H1 (cell line): ENCODE results near the gene EEPD1. TPM values are rescaled to one million over a fixed set of nuclear protein-coding genes. Genes with fewer than 3 reads are reported as not detected.

Experiments used
- CTCF ChIA-PET: fragments of 300-600 bp; sonication (Branson Sonifier 250); formaldehyde crosslinking; loops from one replicate; lab custom pipeline; 2021; ENCODE audit not compliant: partially characterized antibody; lab: Charles Lee
- POLR2A ChIA-PET: fragments of 300-600 bp; sonication (Branson Sonifier 250); formaldehyde crosslinking; loops from one replicate; lab custom pipeline; 2021; ENCODE audit warnings: inconsistent platforms; ENCODE audit not compliant: partially characterized antibody; lab: Charles Lee
- DNase-seq, 2 experiments: peaks; one replicate each; pipeline versions ENCODE4 v3.0.0 to v3.0.0-alpha.2; 2010 to 2022; ENCODE audit warnings: low spot score in 2 of 2, low read depth in 1 of 2, mixed read lengths in 1 of 2
- FAIRE-seq: peaks from 2 replicates; lab custom pipeline; 2011; peaks lifted over from hg19 to GRCh38; lab: Jason Lieb, UNC
- H2AFZ ChIP-seq: 2 replicates; pipeline ENCODE4 v1.8.1; 2012; ENCODE audit warnings: low read length, inconsistent platforms
- H2AK5ac ChIP-seq: 2 replicates; pipeline ENCODE4 v1.6.1; 2013; ENCODE audit warnings: low read depth, low read length
- H2BK120ac ChIP-seq: replicated peaks from 2 replicates; pipeline ENCODE3; 2013; ENCODE audit warnings: low read depth, low read length, inconsistent platforms
- H2BK12ac ChIP-seq: 2 replicates; pipeline ENCODE4 v1.6.1; 2013; ENCODE audit warnings: low read depth, low read length
- H2BK15ac ChIP-seq: 2 replicates; pipeline ENCODE4 v1.6.1; 2013; ENCODE audit warnings: low read length
- H2BK20ac ChIP-seq: 2 replicates; pipeline ENCODE4 v1.6.1; 2013; ENCODE audit warnings: low read length
- H2BK5ac ChIP-seq: 2 replicates; pipeline ENCODE4 v1.6.1; 2013; ENCODE audit warnings: low read depth, low read length
- H3K14ac ChIP-seq: 2 replicates; pipeline ENCODE4 v1.6.1; 2013; ENCODE audit warnings: inconsistent platforms; ENCODE audit not compliant: insufficient read length
- H3K18ac ChIP-seq: 2 replicates; pipeline ENCODE4 v1.6.1; 2013; ENCODE audit warnings: low read length; ENCODE audit errors: extremely low read depth
- H3K23ac ChIP-seq: 2 replicates; pipeline ENCODE4 v1.6.1; 2013; ENCODE audit warnings: inconsistent platforms; ENCODE audit not compliant: insufficient read length
- H3K23me2 ChIP-seq: 2 replicates; pipeline ENCODE4 v1.6.1; 2013; ENCODE audit warnings: low read depth, low read length
- H3K27ac ChIP-seq: 2 replicates; pipeline ENCODE4 v1.6.1; 2011; ENCODE audit warnings: low read depth, low read length, inconsistent platforms
- H3K27me3 ChIP-seq, 4 experiments: replicated peaks in 1 of 4; 1 replicate in 1 of 4; 2 replicates in 3 of 4; pipeline versions ENCODE4 v1.6.1 to v1.8.1; 2011 to 2013; ENCODE audit warnings: low read length in 3 of 4, mild to moderate bottlenecking in 3 of 4, inconsistent platforms in 2 of 4, mixed read lengths in 2 of 4, moderate library complexity in 1 of 4; ENCODE audit not compliant: control insufficient read depth in 3 of 4, insufficient read depth in 3 of 4; ENCODE audit errors: extremely low read depth in 1 of 4
- H3K36me3 ChIP-seq, 4 experiments: 2 replicates each; pipeline versions ENCODE4 v1.6.1 to v1.8.1; 2011 to 2013; ENCODE audit warnings: mild to moderate bottlenecking in 4 of 4, low read length in 3 of 4, moderate library complexity in 2 of 4, control low read depth in 1 of 4, inconsistent platforms in 1 of 4; ENCODE audit not compliant: insufficient read depth in 4 of 4, control insufficient read depth in 2 of 4
- H3K4ac ChIP-seq: replicated peaks from 2 replicates; pipeline ENCODE3; 2013; ENCODE audit warnings: low read length, low read depth, mixed read lengths, inconsistent platforms; ENCODE audit not compliant: insufficient read length
- H3K4me1 ChIP-seq, 4 experiments: replicated peaks in 1 of 4; 1 replicate in 1 of 4; 2 replicates in 3 of 4; pipeline versions ENCODE4 v1.6.1 to v1.8.1; 2011 to 2013; ENCODE audit warnings: low read length in 3 of 4, inconsistent platforms in 2 of 4, mixed read lengths in 1 of 4; ENCODE audit not compliant: insufficient read depth in 4 of 4, control insufficient read depth in 3 of 4
- H3K4me2 ChIP-seq, 2 experiments: 2 replicates each; pipeline versions ENCODE4 v1.6.1 to v1.8.1; 2011 to 2013; ENCODE audit warnings: low read depth in 2 of 2, low read length in 2 of 2, control low read depth in 1 of 2, inconsistent platforms in 1 of 2, mild to moderate bottlenecking in 1 of 2; ENCODE audit not compliant: insufficient read depth in 1 of 2
- H3K4me3 ChIP-seq, 4 experiments: fragments of 200-600, 300-600 bp in 1 of 4; sonication (generic), shearing (Covaris generic), sonication (Bioruptor Twin) in 1 of 4; 2 replicates each; pipeline versions ENCODE4 v1.5.1 to v1.8.1; 2011 to 2016; ENCODE audit warnings: low read length in 4 of 4, low read depth in 3 of 4, control low read depth in 2 of 4, inconsistent platforms in 2 of 4, mild to moderate bottlenecking in 2 of 4, mixed read lengths in 1 of 4, moderate library complexity in 1 of 4; ENCODE audit not compliant: insufficient read depth in 2 of 4; ENCODE audit errors: extremely low read depth in 1 of 4
- H3K56ac ChIP-seq: replicated peaks from 2 replicates; pipeline ENCODE3; 2013; ENCODE audit warnings: low read depth, mild to moderate bottlenecking, mixed read lengths, low read length, inconsistent platforms; ENCODE audit not compliant: insufficient read length
- H3K79me1 ChIP-seq: 2 replicates; pipeline ENCODE4 v1.6.1; 2013; ENCODE audit warnings: low read depth, low read length, control low read depth
- H3K79me2 ChIP-seq, 2 experiments: 2 replicates each; pipeline versions ENCODE4 v1.6.1 to v1.8.1; 2012 to 2013; ENCODE audit warnings: low read length in 2 of 2, mild to moderate bottlenecking in 2 of 2, inconsistent platforms in 1 of 2; ENCODE audit not compliant: insufficient read depth in 2 of 2, control insufficient read depth in 1 of 2
- H3K9ac ChIP-seq, 4 experiments: replicated peaks in 1 of 4; 1 replicate in 1 of 4; 2 replicates in 3 of 4; pipeline versions ENCODE4 v1.6.1 to v1.8.1; 2011 to 2013; ENCODE audit warnings: low read depth in 3 of 4, low read length in 3 of 4, control low read depth in 2 of 4, mild to moderate bottlenecking in 2 of 4, moderate library complexity in 2 of 4, inconsistent platforms in 1 of 4; ENCODE audit errors: extremely low read depth in 1 of 4
- H3K9me3 ChIP-seq, 2 experiments: 2 replicates each; pipeline versions ENCODE4 v1.6.1 to v1.8.1; 2012 to 2013; ENCODE audit warnings: mild to moderate bottlenecking in 2 of 2, moderate library complexity in 2 of 2, control low read depth in 1 of 2, inconsistent platforms in 1 of 2, low read depth in 1 of 2, low read length in 1 of 2, mixed read lengths in 1 of 2; ENCODE audit not compliant: insufficient read depth in 2 of 2
- H4K20me1 ChIP-seq, 2 experiments: replicated peaks in 1 of 2; 2 replicates each; pipeline versions ENCODE3 to v1.8.1; 2011 to 2013; ENCODE audit warnings: inconsistent platforms in 2 of 2, low read length in 2 of 2, mild to moderate bottlenecking in 1 of 2; ENCODE audit not compliant: insufficient read depth in 2 of 2, control insufficient read depth in 1 of 2
- H4K5ac ChIP-seq: 2 replicates; pipeline ENCODE4 v1.6.1; 2013; ENCODE audit warnings: low read length, low read depth, mixed read lengths, inconsistent platforms; ENCODE audit not compliant: insufficient read length
- H4K8ac ChIP-seq: 2 replicates; pipeline ENCODE4 v1.8.0; 2013; ENCODE audit warnings: mild to moderate bottlenecking, moderate library complexity, low read length, inconsistent platforms; ENCODE audit not compliant: insufficient read depth; ENCODE audit errors: extremely low read depth
- H4K91ac ChIP-seq: replicated peaks from 2 replicates; pipeline ENCODE3; 2013; ENCODE audit warnings: low read length, mixed read lengths, inconsistent platforms; ENCODE audit not compliant: insufficient read length
- CTBP2 ChIP-seq: IDR thresholded peaks from 2 replicates; pipeline ENCODE4 v1.7.0; 2011; ENCODE audit warnings: borderline replicate concordance, mild to moderate bottlenecking, moderate library complexity, mixed read lengths, low read length; ENCODE audit not compliant: insufficient read depth, insufficient read length
- E2F6 ChIP-seq: IDR thresholded peaks from 2 replicates; pipeline ENCODE4 v1.6.1; 2012; ENCODE audit warnings: inconsistent platforms
- EGR1 ChIP-seq: IDR thresholded peaks from 2 replicates; pipeline ENCODE4 v1.6.1; 2011; ENCODE audit warnings: low read depth, low read length, borderline replicate concordance
- GABPA ChIP-seq: IDR thresholded peaks from 2 replicates; pipeline ENCODE4 v1.6.1; 2011; ENCODE audit warnings: mild to moderate bottlenecking, low read length, moderate library complexity, borderline replicate concordance; ENCODE audit not compliant: insufficient read depth
- JUN ChIP-seq: IDR thresholded peaks from 2 replicates; pipeline ENCODE4 v1.6.1; 2011; ENCODE audit warnings: low read depth, mild to moderate bottlenecking, improper control_type of control experiment, low read length
- KDM4A ChIP-seq: IDR thresholded peaks from one replicate; pipeline ENCODE4 v1.7.1; 2012; ENCODE audit warnings: low read depth, mild to moderate bottlenecking, moderate library complexity, low read length, inconsistent platforms; ENCODE audit not compliant: severe bottlenecking
- NANOG ChIP-seq: IDR thresholded peaks from 2 replicates; pipeline ENCODE4 v1.6.1; 2011; ENCODE audit warnings: low read length, low read depth, mild to moderate bottlenecking, inconsistent platforms; ENCODE audit not compliant: insufficient read depth, poor library complexity, severe bottlenecking
- RAD21 ChIP-seq, 2 experiments: IDR thresholded peaks in 1 of 2; conservative IDR thresholded peaks in 1 of 2; 2 replicates each; pipeline ENCODE4 v1.6.1; 2011; ENCODE audit warnings: low read depth in 2 of 2, low read length in 2 of 2, improper control_type of control experiment in 1 of 2, inconsistent platforms in 1 of 2, mild to moderate bottlenecking in 1 of 2, moderate library complexity in 1 of 2
- RXRA ChIP-seq: IDR thresholded peaks from 2 replicates; pipeline ENCODE4 v1.6.1; 2011; ENCODE audit warnings: low read depth, mild to moderate bottlenecking, low read length, moderate library complexity; ENCODE audit not compliant: insufficient read depth
- SIX5 ChIP-seq: IDR thresholded peaks from 2 replicates; pipeline ENCODE4 v1.6.1; 2011; ENCODE audit warnings: mild to moderate bottlenecking, low read depth, low read length
- SP1 ChIP-seq: IDR thresholded peaks from 2 replicates; pipeline ENCODE4 v1.6.1; 2011; ENCODE audit warnings: low read depth, low read length
- TAF1 ChIP-seq: IDR thresholded peaks from 2 replicates; pipeline ENCODE4 v1.6.1; 2011; ENCODE audit warnings: mild to moderate bottlenecking, low read depth, low read length
- TBP ChIP-seq: IDR thresholded peaks from 2 replicates; pipeline ENCODE4 v1.6.1; 2011; ENCODE audit warnings: low read depth, low read length, improper control_type of control experiment
- WGBS, 2 experiments: shearing (Covaris generic) in 1 of 2; methylation state at CpG; one replicate each; pipeline versions ENCODE4 v1.1.6 to v1.1.7; 2013 to 2015; ENCODE audit warnings: low lambda C conversion rate in 2 of 2, mixed read lengths in 2 of 2, inconsistent platforms in 1 of 2, low coverage in 1 of 2, missing lambda C conversion rate in 1 of 2; ENCODE audit not compliant: insufficient replicate concordance in 2 of 2, insufficient coverage in 1 of 2, insufficient read length in 1 of 2; ENCODE audit errors: extremely low coverage in 1 of 2, missing lambda C conversion rate in 1 of 2; 5-methylcytosine and 5-hydroxymethylcytosine counted together
- polyA plus RNA-seq, 7 experiments: library from polyadenylated mRNA; depleted of rRNA in 3 of 7; stranded (reverse) in 5 of 7; unstranded in 2 of 7; fragments of >200 nt in 5 of 7; fragments of 200-250 nt in 2 of 7; gene quantifications; 1 replicate in 5 of 7; 2 replicates in 1 of 7; 4 replicates in 1 of 7; pipeline versions ENCODE4 v1.2.1 to v1.2.3, GENCODE V29; 2011 to 2013; ENCODE audit warnings: missing spikeins in 2 of 7, mixed read lengths in 2 of 7
- total RNA-seq: library from RNA; stranded (reverse); fragmentation: NEBNext Ultra II Directional; extraction: Animal tissue kit (Norgen Biotek cat#: 25700); gene quantifications from 2 replicates; pipeline ENCODE4 v1.2.1, GENCODE V29; 2021

Gene EEPD1
- total and polyA plus RNA-seq, 2 of the 8 experiments (the other 6 are each of a cell fraction or from before 2014, with no cell fraction given) = 3.1 to 7.8 TPM

GRCh38 chr7:36309301-36309700 is 156.2 kb downstream of the EEPD1 start:
- Histone ChIP-seq H2BK12ac (no peak overlapping the region), H3K79me1 (no peaks in the 10 kb centered on the region), H3K23ac (no peak overlapping the region), H4K20me1 (peaks cover 0 to 2% of the 10 kb centered on the region in 2 experiments), H3K27ac (no peak overlapping the region), H4K91ac (no peak overlapping the region), H2AK5ac (no peak overlapping the region), H3K14ac (no peak overlapping the region), H2BK15ac (no peak overlapping the region), H3K9ac (no peak overlapping the region), H3K56ac (no peak overlapping the region), H3K4me2 (no peak overlapping the region), H4K8ac (no peak overlapping the region), H3K23me2 (no peaks in the 10 kb centered on the region), H3K9me3 (no peaks in the 10 kb centered on the region), H3K4ac (no peak overlapping the region), H3K4me3 (no peak overlapping the region), H2BK5ac (no peak overlapping the region), H2AFZ (no peak overlapping the region), H3K79me2 (no peaks in the 10 kb centered on the region), H3K36me3 (no peaks in the 10 kb centered on the region), H4K5ac (no peak overlapping the region), H3K18ac (peak overlapping the region; percentile 34), H2BK120ac (no peak overlapping the region), H3K4me1 (peaks cover 0 to 3% (median 0%) of the 10 kb centered on the region in 4 experiments; a peak in 2 of 7 replicates), H2BK20ac (0 out of 2 replicates have a peak overlapping the region, but pooled peaks have one; percentile 8), H3K27me3 (no peaks in the 10 kb centered on the region)
- ChIA-PET CTCF (interaction anchor here (0.6 to 3.9 kb wide), 6 partner anchors 9 to 672 kb away, joined by 3 to 24 read pairs (median 3); no protein-coding TSS in a partner anchor), POLR2A (no interaction called here)
- FAIRE-seq (no peak), DNase-seq (peak in 1 of 2 experiments; percentile 46)
- 88% methylated on average over 8 of the region's 9 CpGs; no CpG with 5 or more reads in 1 of the 2 experiments for WGBS, 2 experiments
- TF ChIP-seq CTBP2 = no peak
- TF ChIP-seq NANOG = no peak
- TF ChIP-seq TBP = no peak
- TF ChIP-seq RXRA = no peak
- no peak for TF ChIP-seq GABPA
- no peak for TF ChIP-seq E2F6
- no peak for TF ChIP-seq EGR1
- no peak for TF ChIP-seq KDM4A
- TF ChIP-seq JUN = no peak
- TF ChIP-seq SP1 = no peak
- no peak for TF ChIP-seq RAD21 (IDR thresholded peaks at IDR 0.05 in 1 of 2, conservative IDR thresholded peaks at IDR 0.05 in 1 of 2; ENCODE audit: low read depth in 2 of 2, low read length in 2 of 2)
- no peak for TF ChIP-seq TAF1
- no peak for TF ChIP-seq SIX5
